Measurements from ENCODE around the gene LRRC25.

DNA sequence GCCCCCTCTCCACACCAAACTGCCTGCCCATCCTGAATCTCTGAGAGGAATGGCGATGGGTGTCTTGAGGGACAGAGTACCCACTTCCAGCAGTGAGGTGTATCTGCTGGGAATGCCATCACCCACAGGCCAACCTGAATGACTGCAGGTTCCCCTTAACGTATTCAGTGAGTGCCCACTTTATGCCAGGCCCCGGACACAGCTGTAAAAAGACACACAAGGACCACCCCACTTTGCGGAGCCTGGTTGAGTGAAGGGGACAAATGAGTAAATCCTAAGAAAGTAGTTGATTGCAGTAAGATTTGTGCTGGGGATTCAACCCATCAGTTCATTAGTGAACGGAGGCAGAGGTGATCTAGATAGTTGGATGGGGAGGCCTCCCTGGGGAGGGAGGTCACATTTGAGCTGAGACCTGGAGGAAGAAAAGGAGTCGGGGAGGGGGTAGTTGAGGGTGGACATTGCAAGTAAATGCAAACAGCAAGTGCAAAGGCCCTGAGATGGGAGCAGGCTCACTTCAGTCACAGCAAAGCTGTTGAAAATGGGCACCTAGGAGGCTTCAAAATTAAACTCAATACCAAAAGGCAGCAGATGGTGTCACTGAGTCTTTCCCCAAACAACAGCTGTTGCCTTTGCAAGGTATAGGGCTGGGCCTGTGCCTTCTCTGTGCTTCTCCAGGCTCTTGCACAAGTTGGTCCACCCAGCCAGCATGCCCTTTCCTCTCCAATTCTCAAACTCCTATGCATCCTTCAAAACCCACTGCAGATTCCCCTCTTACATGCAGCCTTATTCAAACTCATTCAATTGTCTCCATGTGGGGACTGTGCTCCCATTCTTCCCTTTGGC lies 7.1 kb downstream of the LRRC25 start:
- TF ChIP-seq EP300 (IDR thresholded peaks at IDR 0.05) (no peak), POLR2AphosphoS5 (IDR thresholded peaks at IDR 0.05) (no peak)
- TF ChIP-seq, protein P1, sequence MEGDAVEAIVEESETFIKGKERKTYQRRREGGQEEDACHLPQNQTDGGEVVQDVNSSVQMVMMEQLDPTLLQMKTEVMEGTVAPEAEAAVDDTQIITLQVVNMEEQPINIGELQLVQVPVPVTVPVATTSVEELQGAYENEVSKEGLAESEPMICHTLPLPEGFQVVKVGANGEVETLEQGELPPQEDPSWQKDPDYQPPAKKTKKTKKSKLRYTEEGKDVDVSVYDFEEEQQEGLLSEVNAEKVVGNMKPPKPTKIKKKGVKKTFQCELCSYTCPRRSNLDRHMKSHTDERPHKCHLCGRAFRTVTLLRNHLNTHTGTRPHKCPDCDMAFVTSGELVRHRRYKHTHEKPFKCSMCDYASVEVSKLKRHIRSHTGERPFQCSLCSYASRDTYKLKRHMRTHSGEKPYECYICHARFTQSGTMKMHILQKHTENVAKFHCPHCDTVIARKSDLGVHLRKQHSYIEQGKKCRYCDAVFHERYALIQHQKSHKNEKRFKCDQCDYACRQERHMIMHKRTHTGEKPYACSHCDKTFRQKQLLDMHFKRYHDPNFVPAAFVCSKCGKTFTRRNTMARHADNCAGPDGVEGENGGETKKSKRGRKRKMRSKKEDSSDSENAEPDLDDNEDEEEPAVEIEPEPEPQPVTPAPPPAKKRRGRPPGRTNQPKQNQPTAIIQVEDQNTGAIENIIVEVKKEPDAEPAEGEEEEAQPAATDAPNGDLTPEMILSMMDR (IDR thresholded peaks at IDR 0.05): no peak

Data from upper lobe of left lung (tissue), 4 donors.